Activated CD4-positive, alpha-beta T cell treated with anti-CD3 and anti-CD28 coated beads, Interleukin-2, amount 50 U/mL, for 24 hours (primary cell): Measurements from ENCODE around the gene TM4SF5.

Source experiments
- DNase-seq, 2 donors: peaks; one replicate each; pipeline ENCODE4 v3.0.0-alpha.2; 2020; ENCODE audit warnings: low read depth in 1 of 2, low spot score in 1 of 2

Gene TM4SF5, protein sequence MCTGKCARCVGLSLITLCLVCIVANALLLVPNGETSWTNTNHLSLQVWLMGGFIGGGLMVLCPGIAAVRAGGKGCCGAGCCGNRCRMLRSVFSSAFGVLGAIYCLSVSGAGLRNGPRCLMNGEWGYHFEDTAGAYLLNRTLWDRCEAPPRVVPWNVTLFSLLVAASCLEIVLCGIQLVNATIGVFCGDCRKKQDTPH

DNA sequence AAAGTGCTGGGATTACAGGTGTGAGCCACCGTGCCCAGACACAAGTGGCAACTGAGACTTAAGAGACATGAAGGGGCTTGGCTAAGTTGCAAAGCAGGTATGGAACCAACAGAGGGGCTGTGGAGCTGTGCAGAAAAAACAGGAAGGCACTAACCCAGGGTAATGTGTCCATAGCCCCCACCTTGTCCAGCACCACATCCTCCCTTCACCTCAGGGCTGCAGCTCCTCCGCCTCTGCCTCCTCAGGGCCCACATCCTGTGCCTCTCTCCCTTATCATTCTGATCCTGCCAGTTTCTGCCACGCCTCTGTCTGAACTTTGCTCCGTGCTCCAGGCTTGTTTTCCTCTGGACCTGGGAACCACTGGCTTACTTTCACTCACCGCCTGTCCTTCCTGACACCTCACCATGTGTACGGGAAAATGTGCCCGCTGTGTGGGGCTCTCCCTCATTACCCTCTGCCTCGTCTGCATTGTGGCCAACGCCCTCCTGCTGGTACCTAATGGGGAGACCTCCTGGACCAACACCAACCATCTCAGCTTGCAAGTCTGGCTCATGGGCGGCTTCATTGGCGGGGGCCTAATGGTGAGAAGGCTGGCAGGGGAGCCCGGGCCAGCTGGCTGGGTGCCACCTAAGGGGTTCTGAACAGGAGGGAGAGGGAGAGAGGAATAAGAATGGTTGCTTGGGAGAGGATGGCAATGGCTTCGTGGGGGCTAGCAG is at the start of gene TM4SF5:
Gene TM4SF5 (plus strand): TSS at position 368 of the 716 bp plus-strand sequence. CDS start 37 bp downstream, at position 405.
- DNase-seq = no peak

DNA sequence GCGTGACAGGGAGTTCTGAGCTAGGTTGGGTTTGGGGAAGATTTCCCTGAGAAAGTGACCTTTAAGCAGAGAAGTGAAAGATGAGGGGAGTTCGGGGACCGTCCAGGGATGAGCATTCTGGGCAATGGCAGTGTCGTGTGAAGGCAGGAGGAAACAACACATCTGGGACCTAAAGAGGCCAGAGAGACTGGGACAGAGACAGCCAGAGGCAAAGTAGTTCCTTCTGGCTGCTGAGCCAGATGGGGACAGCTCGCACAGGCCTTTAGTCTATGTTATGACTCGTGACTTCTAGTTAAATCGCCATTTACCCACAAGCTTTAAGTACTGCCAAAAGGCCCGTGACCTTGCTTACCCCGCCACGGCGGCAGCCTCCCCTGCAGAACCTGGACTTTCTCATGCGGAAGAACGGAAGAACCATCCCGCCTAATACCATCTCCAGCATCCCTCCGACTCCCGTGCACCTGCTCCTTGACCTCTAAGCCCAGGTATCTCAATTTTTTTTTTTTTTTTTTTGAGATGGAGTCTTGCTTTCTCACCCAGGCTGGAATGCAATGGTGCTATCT is 48.9 kb upstream of the TM4SF5 start:
- no peak for DNase-seq

DNA sequence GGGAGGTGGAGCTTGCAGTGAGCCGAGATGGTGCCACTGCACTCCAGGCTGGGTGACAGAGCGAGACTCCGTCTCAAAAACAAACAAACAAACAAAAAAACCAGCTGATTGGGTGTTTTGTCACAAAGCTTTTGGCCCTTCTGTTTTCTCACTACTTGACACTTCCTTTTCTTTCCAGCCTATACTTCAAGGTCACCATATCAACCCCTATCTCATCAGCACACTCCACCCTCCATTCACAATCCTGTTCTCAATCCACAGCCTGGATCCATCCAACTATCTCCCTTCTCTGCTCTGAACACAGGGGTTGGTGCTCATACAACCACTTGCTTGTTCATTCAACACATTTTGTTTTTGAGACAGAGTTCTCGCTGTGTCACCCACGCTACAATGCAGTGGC is 47.0 kb upstream of the TM4SF5 start:
- no peak for DNase-seq

DNA sequence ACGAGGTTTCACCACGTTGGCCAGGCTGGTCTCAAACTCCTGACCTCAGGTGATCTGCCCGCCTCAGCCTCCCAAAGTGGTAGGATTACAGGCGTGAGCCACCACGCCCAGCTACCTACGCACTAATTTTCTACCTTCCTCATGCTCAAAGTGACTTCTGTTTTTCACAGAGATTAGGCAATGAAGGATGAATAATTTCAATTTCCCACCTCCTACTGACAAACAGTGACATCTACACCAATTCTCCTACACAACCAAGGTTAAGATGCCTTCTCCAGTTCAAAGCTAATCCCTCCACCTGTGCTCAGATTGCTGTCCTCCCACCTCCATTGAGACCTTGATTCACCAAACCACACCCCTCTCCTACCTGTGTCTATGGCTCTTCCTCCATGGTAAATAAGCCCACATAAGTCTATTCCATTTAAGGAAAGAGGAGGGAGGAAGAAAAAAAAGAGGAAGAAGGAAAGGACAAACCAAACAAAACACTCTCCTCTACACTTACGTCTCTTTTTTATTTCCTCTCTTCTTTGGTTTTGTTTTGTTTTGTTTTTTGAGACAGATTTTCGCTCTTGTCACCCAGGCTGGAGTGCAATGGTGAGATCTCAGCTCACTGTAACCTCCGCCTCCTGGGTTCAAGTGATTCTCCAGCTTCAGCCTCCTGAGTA is 45.9 kb upstream of the TM4SF5 start:
- DNase-seq = no peak

DNA sequence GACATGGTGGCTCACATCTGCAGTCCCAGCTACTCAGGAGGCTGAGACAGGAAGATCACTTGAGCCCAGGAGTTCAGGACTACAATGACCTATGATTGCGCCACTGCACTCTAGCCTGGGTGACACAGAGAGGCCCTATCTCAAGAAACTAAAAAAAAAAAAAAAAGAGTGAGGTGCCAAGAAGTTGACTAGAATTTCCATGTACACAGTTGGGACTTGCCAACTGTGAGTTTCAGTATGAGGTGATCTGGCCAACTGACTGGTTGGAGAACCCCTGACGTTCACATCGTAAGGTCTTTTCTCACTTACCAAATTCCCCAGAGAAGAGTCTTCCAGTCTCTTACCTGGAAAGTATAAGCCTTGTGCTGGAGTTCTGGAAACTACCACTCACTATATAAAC is 43.6 kb upstream of the TM4SF5 start:
- no peak for DNase-seq

DNA sequence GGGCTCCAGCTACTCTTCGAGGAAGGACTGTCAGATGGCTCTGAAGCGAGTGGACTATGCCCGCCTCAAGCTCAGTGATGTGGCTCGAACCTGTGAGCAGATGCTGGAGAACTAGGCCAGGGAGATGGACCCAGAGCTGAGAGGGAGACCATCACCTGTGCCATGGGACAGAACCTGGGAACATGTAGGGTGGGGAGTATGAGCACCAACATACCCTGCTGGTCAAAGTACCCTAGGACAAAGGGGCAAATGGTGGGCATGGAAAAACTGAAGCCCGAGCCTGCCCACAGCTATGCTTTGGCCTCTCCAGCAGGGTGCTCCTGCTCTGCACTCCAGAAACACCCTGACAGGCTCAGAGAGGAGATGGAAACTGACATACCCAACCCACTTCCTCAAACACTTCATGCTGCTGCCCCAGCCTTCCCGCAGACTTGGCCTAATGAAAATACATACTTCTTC is 38.6 kb upstream of the TM4SF5 start:
- DNase-seq = no peak

DNA sequence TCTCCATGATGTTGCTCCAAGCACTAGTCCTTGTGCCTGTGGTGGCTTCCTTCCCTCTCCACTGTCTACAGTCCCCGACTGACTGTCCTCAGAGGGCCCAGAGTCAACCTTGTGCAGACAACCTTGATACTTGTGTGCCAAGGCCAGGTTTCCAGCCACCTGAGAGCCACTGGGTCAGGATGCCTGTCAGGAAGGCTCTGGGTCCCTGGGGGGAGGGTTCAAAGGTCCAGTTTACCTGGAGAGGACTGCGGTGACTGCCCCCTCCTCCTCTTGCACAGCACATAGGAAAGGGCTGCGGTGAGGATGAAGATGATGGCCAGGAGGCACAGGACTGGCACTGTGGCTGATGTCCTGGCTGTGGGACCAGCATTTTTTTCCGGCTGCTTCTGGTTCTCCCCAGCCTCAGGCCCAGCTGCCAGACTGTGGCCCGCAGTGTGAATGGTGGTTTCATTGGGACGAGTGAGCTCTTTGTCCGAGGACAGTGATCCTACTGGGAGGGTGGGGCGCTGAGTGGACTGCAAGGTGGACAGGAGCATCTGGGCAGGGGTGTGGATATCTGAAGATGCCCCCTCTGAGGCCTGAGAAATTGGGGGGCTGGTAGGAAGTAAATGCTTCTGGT is 36.7 kb upstream of the TM4SF5 start:
- DNase-seq = no peak

DNA sequence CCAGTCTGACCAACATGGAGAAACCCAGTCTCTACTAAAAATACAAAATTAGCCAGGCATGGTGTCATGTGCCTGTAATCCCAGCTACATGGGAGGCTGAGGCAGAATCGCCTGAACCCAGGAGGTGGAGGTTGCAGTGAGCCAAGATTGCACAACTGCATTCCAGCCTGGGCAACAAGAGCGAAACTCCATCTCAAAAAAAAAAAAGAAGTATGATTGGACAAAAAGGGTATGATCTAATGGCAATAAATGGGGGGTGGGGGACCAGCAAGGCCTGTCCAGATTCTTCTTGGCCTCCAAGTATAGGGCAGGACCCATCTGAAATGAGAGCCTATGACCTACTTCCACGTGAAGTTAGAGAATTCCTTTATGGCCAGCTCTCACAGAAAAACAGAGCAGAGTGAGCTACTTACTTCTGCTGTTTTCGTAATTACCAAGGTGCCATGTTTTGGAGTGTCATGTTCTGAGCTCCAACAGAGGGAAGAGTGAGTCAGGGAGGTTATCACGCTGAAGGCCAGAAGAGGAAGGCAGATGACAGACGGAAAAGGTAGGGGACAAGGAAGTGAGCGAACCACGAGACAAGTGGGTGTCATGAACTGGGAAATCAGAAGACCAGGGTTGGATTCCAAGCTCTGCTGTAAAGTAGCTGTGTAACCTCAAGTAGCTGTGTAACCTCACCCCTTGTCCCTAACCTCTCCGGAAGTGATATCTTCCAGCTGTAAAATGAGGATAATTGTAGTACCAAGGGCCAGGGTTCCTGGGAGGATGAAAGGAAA is 35.6 kb upstream of the TM4SF5 start:
- no peak for DNase-seq

DNA sequence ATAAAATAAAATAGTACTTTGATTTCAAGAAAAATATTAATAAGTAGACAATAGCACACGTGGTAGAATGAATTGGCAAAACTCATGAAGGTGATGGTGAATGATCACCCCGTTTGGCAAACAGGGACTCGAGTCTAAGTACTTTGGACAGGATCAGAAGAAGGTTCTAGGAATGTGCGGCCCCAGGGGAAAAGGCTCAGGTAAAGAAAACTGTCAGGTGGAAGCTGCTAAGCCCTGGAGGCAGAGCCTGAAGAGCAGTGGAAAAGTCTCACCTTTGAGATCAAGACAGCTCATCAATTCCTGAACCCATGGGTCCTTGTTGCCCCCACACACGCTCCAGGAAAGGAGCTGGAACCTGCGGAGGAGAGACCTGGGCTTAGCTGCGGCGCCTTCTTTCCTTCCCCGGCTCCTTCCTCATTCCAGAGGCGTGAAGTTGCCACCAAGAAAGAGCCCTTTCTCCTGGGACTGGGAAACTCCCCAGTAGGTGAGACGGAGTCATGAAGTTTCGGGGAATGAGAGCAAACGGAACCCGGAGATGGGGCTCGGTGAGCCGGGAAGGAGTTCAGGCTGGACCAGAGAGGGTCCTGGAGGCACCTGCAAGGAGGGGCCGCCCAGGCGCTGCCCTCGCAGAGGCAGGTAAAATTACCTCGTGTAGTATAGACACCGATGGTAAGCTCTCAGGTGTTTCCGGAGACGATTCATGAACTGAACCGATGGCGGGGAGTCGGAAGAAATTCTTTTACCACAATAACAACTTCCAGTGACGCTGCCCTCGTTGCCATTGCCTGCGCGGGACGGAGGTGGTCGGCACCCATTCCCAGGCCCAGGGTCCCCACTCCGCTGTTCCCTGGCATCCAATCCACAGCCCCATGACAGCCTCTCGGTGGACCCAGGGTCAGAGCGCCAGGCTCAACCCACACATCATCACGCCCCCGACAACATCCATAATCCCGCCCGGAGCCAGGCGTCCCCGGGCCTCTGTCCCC is 33.3 kb upstream of the TM4SF5 start:
- no peak for DNase-seq

DNA sequence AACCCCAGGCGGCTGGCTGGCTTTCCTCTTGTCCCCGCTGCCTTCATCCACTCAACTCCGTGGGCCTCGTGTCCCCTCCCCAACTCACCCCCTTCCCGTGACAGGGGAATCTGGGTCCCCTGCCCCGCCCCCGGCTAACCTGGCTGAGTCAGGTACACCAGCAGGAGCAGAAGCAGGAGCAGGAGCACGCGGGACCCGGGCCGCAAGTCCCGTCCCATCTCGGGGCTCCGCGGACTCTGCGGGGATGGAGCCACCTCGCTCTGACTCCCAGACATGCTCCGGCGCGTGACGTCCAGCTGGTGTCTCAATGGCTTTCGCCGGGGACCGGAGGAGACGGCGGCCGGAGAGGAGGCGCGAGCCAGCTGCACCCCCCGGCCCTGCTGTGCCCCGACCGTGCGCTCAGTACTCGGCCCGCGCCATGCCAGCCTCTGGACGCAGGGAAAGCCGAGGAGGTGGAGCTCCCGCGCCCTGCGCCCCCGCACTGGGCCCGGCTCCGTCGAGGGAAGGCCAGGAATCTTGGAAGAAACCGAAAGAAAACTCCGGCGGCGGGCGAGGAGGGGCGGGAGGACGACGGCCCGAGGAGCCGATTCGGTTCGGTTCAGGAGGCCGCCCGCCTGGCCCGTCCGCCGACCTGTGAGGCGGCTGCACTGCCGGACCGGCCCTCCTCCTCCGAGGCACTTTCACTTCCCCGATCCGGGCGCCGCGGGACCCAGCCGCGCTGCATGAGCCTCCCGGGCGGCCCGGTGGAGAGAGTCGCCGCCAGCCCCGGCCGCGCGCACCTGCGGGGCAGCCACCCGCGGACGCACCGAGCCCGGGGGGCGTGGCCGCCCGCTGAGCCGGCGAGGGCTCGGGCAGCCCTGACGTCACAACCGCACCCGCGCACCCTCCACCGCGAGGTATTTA is 32.3 kb upstream of the TM4SF5 start, which contains the start of the genes CXCL16 and ZMYND15:
Gene CXCL16 (minus strand): TSS at position 807 of the 903 bp plus-strand sequence. CDS start 589 bp downstream, at position 218.
Gene ZMYND15 (plus strand): TSS at position 712 of the 903 bp plus-strand sequence. CDS start 716 bp downstream, outside the sequence.
- DNase-seq = no peak

DNA sequence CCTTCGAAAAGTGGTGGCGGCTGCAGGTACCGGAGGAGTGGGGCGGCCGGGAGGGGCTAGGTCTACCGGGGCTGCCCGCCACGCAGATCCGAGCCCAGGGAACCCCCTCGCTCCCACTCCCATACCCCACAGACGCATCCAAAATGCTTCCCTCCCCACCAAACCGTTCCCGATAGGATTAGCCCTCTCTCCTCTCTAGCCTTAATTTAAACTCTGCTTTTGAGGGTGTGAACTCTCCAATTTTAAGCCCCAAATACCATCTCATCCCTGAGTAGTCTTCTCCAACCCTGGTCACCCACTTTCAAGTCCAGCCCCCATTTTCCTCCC is 31.7 kb upstream of the TM4SF5 start:
- no peak for DNase-seq

DNA sequence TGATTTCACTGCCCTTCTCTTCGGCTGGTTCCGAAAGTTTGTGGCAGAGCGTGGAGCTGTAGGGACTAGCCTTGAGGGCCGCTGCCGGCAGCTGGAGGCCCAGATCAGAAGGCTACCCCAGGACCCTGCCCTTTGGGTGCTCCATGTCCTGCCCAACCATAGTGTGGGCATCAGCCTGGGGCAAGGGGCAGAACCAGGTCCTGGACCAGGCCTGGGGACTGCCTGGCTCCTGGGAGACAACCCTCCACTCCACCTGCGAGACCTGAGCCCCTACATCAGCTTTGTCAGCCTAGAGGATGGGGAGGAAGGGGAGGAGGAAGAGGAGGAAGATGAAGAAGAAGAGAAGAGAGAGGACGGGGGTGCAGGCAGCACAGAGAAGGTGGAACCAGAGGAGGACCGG is 31.1 kb upstream of the TM4SF5 start:
- DNase-seq = no peak

DNA sequence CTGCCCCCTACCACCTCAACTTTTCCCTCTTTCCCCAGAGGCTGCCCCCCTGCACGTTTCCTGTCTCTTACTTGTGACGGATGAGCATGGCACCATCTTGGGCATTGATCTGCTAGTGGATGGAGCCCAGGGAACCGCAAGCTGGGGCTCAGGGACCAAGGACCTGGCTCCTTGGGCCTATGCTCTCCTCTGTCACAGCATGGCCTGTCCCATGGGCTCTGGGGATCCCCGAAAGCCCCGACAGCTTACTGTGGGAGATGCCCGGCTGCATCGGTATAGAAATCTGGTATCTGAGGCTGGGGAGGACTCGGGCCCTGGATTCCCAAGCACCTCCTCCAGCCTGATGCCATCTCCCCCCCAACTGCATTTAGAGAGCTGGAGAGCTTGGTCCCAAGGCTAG is 30.1 kb upstream of the TM4SF5 start:
- no peak for DNase-seq

DNA sequence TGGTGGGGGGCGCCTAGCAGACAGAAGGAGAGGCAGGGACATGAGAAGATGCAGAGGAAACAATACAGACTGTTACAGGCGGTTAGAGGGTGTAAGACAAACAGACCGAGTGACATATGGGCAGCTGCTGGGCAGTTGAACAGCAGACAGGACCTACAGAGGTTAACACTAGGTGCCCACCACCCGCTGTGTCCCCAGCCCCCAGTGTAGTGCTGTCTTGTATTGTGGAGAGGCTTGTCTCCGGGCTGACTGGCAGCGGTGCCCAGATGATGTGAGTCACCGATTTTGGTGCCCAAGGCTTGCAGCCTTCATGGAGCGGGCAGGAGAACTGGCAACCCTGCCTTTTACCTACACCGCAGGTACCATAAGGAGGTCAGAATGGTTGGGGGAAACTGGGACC is 29.6 kb upstream of the TM4SF5 start:
- no peak for DNase-seq

DNA sequence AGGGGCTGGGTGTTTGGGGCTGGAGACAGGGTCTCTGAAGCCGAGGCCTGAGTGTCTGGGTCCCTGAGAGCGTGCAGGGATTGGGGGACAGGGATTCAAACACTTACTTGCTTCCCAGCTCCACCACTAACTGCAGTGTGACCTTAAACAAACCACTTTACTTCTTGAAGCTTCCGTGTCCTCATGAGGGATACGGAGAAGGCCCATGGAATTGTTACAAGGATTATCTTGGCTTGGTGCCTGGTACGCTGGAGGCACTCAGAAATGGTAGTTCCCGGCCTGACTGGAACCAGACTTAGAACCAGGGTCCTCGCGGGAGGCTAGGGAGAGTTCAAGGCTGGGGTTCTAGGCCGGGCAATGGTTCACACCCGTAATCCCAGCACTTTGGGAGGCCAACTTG is 29.1 kb upstream of the TM4SF5 start:
- no peak for DNase-seq

DNA sequence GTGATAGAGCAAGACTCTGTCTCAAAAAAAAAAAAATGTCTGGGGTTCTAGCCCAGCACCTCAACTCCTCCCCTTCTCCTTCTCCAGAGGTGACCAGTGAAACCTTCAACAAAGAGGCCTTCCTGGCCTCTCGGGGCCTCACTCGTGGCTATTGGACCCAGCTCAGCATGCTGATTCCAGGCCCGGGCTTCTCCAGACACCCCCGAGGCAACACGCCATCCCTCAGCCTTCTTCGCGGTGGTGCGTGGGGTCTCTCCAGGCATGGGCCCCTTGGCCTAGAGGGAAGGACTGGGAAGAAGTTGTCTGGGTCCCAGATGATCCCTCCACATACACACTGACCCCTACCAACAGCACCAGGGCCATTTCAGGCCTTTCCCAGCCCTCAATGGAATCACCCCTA is 28.5 kb upstream of the TM4SF5 start:
- DNase-seq = no peak

DNA sequence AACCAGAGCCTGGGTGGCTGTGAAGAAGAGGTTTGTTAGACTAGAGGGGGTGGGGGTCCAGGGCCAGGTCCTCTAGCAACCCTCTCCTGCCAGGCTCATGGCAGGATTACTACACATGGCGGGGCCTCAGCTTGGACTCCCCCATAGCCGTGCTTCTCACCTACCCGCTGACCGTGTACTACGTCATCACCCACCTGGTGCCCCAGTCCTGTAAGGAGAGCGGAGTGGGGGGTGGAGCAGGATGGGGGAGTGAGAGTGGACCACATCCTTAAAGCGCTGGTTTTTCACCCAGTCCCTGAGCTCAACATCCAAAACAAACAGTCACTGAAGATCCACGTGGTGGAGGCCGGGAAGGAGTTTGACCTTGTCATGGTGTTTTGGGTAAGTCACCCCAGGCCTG is 27.8 kb upstream of the TM4SF5 start:
- no peak for DNase-seq
